HEK293T (cell line): Measurements from ENCODE around the gene SUPT5H.

ENCODE experiments used
- CTCF ChIA-PET: fragments of 350-600 bp; formaldehyde crosslinking; extraction: SDS; loops from one replicate; lab custom pipeline; 2021; ENCODE audit warnings: antibody characterized with exemption, inconsistent platforms; lab: Yijun Ruan, JAX
- POLR2A ChIA-PET: fragments of 350-600 bp; formaldehyde crosslinking; extraction: SDS; loops from one replicate; lab custom pipeline; 2020; ENCODE audit warnings: antibody characterized with exemption, inconsistent platforms; lab: Yijun Ruan, JAX
- DNase-seq: peaks from one replicate; pipeline ENCODE4 v3.0.0; 2012; ENCODE audit warnings: mixed read lengths; ENCODE audit errors: extremely low spot score
- ARNT ChIP-seq: fragments of 450-650 bp; IDR thresholded peaks from 2 replicates; pipeline ENCODE4 v1.6.1; 2017; ENCODE audit warnings: mild to moderate bottlenecking
- BHLHE40 ChIP-seq: fragments of 450-650 bp; IDR thresholded peaks from 2 replicates; pipeline ENCODE4 v1.6.1; 2016; ENCODE audit warnings: mild to moderate bottlenecking, moderate library complexity, borderline replicate concordance
- CTBP1 ChIP-seq: fragments of 450-650 bp; IDR thresholded peaks from 2 replicates; pipeline ENCODE4 v1.6.1; 2016; ENCODE audit warnings: borderline replicate concordance
- ELF4 ChIP-seq: fragments of 450-650 bp; IDR thresholded peaks from 2 replicates; pipeline ENCODE4 v1.6.1; 2017; ENCODE audit warnings: antibody characterized with exemption
- FOXA1 ChIP-seq: fragments of 450-650 bp; IDR thresholded peaks from 2 replicates; pipeline ENCODE4 v1.6.1; 2016; ENCODE audit warnings: mild to moderate bottlenecking
- FOXK2 ChIP-seq: fragments of 450-650 bp; IDR thresholded peaks from 2 replicates; pipeline ENCODE4 v1.6.1; 2016; ENCODE audit warnings: mild to moderate bottlenecking
- FOXM1 ChIP-seq: fragments of 450-650 bp; IDR thresholded peaks from 2 replicates; pipeline ENCODE4 v1.6.1; 2017; ENCODE audit warnings: mild to moderate bottlenecking, borderline replicate concordance
- L3MBTL2 ChIP-seq: fragments of 450-650 bp; conservative IDR thresholded peaks from 2 replicates; pipeline ENCODE4 v1.6.1; 2016; ENCODE audit warnings: mild to moderate bottlenecking
- LEF1 ChIP-seq: fragments of 450-650 bp; IDR thresholded peaks from 2 replicates; pipeline ENCODE4 v1.6.1; 2017; ENCODE audit warnings: mild to moderate bottlenecking, borderline replicate concordance
- NFRKB ChIP-seq: fragments of 450-650 bp; IDR thresholded peaks from 2 replicates; pipeline ENCODE4 v1.6.1; 2016; ENCODE audit warnings: mild to moderate bottlenecking, moderate library complexity
- PKNOX1 ChIP-seq: fragments of 450-650 bp; IDR thresholded peaks from 2 replicates; pipeline ENCODE4 v1.6.1; 2016
- SP1 ChIP-seq: fragments of 450-650 bp; IDR thresholded peaks from 2 replicates; pipeline ENCODE4 v1.6.1; 2017
- SUZ12 ChIP-seq: fragments of 450-650 bp; IDR thresholded peaks from 2 replicates; pipeline ENCODE4 v1.6.1; 2016; ENCODE audit warnings: mild to moderate bottlenecking
- TARDBP ChIP-seq: fragments of 450-650 bp; IDR thresholded peaks from 2 replicates; pipeline ENCODE4 v1.6.1; 2016
- ZNF384 ChIP-seq: fragments of 450-650 bp; IDR thresholded peaks from 2 replicates; pipeline ENCODE4 v1.6.1; 2016

The SUPT5H gene

GRCh38 chr19:39408392-39409207 lies 36.8 kb upstream of the SUPT5H start:
- POLR2A ChIA-PET: interaction anchor here (1.8 to 10.0 kb wide), 3 partner anchors 11 to 27 kb away, joined by 5 to 54 read pairs (median 7); partner anchors contain the start of genes MED29, PAF1 and RPS16

GRCh38 chr19:39409208-39410016 lies 36.0 kb upstream of the SUPT5H start:
- no peak for DNase-seq
- POLR2A ChIA-PET: interaction anchor here (1.8 to 10.0 kb wide), 2 partner anchors 18 to 26 kb away, joined by 5 to 54 read pairs; partner anchors contain the start of genes MED29, PAF1 and RPS16

More at GRCh38 chr19:39408392-39409207, 36.8 kb upstream of the SUPT5H start:
- CTCF ChIA-PET: interaction anchor here (1.1 kb wide), 1 partner anchor 11 kb away, joined by 7 read pairs; no protein-coding TSS in a partner anchor
- no peak for TF ChIP-seq CTBP1
- no peak for TF ChIP-seq FOXM1
- no peak for DNase-seq

GRCh38 chr19:39410017-39410830 lies 35.2 kb upstream of the SUPT5H start:
- ChIA-PET POLR2A (no interaction called here), CTCF (no interaction called here)
- no peak for TF ChIP-seq LEF1
- DNase-seq: no peak

More at GRCh38 chr19:39409208-39410016, 36.0 kb upstream of the SUPT5H start:
- TF ChIP-seq CTBP1 (peak; percentile 31; the same call in 1 of the 2 replicates), LEF1 (no peak), NFRKB (no peak), PKNOX1 (no peak), SUZ12 (no peak), ZNF384 (no peak)
- CTCF ChIA-PET: no interaction called here

GRCh38 chr19:39410831-39411080 lies 34.6 kb upstream of the SUPT5H start:
- CTCF ChIA-PET: interaction anchor here (0.9 to 1.9 kb wide), 2 partner anchors 13 to 69 kb away, joined by 3 to 25 read pairs; partner anchors contain the start of gene SAMD4B
- no peak for DNase-seq
- TF ChIP-seq ARNT (no peak), LEF1 (no peak), SP1 (no peak), BHLHE40 (no peak), NFRKB (no peak), ZNF384 (no peak), ELF4 (no peak), CTBP1 (no peak), SUZ12 (no peak), PKNOX1 (no peak), TARDBP (no peak), L3MBTL2 (no peak), FOXK2 (no peak), FOXM1 (no peak)
- POLR2A ChIA-PET: interaction anchor here (1.3 to 2.3 kb wide), 3 partner anchors 8 to 25 kb away, joined by 4 to 16 read pairs (median 9); partner anchors contain the start of gene RPS16

- POLR2A ChIA-PET: interaction anchor here (0.9 to 2.3 kb wide), 6 partner anchors 9 to 25 kb away, joined by 3 to 16 read pairs (median 7); partner anchors contain the start of genes MED29, PAF1 and RPS16
- CTCF ChIA-PET: interaction anchor here (0.9 to 1.9 kb wide), 5 partner anchors 10 to 103 kb away, joined by 3 to 25 read pairs (median 4); partner anchors contain the start of genes RPS16, SAMD4B and SELENOV
- no peak for DNase-seq
- TF ChIP-seq L3MBTL2 (no peak), FOXM1 (no peak), LEF1 (no peak), SUZ12 (no peak), FOXK2 (no peak), SP1 (no peak), ARNT (no peak), ZNF384 (no peak)
These were observed 34.1 kb upstream of the SUPT5H start for GRCh38 chr19:39411081-39411831.

GRCh38 chr19:39411832-39412099 lies 33.6 kb upstream of the SUPT5H start:
- CTCF ChIA-PET: interaction anchor here (0.9 to 1.9 kb wide), 5 partner anchors 10 to 103 kb away, joined by 3 to 25 read pairs (median 4); partner anchors contain the start of genes RPS16, SAMD4B and SELENOV
- POLR2A ChIA-PET: interaction anchor here (0.9 to 2.3 kb wide), 6 partner anchors 9 to 24 kb away, joined by 3 to 16 read pairs (median 7); partner anchors contain the start of genes MED29, PAF1 and RPS16
- peak; percentile 67 for DNase-seq
- TF ChIP-seq L3MBTL2 (no peak), TARDBP (no peak), FOXK2 (no peak), ARNT (no peak), ZNF384 (no peak), BHLHE40 (no peak), PKNOX1 (no peak), SUZ12 (no peak), FOXA1 (no peak), ELF4 (no peak), CTBP1 (no peak)
